IMR-90 (cell line): ENCODE measurements around the gene GPR89A. TPM values are rescaled to one million over a fixed set of nuclear protein-coding genes. Genes with fewer than 3 reads are reported as not detected.
"Not testable (repeated sequence)": the region's sequence is repeated elsewhere in the genome, so short reads cannot be mapped to it uniquely, and the experiment has no call there.

Experiments used
- ATAC-seq: fragments of 200-7000 bp; cut with Tn5 transposase; 2 replicates; pipeline ENCODE4 v1.9.1; 2020; ENCODE audit warnings: low read depth, mild to moderate bottlenecking, moderate library complexity
- BruUV-seq: library from RNA; stranded (reverse); fragments of 400-500 nt; replicated peaks from 2 replicates; lab custom pipeline; 2021; lab: Mats Ljungman, UMichigan
- CTCF ChIA-PET: fragments of 300-600 bp; formaldehyde crosslinking; extraction: SDS; loops from one replicate; lab custom pipeline; 2021; ENCODE audit warnings: antibody characterized with exemption; lab: Yijun Ruan, JAX
- POLR2A ChIA-PET: fragments of 300-600 bp; sonication (Branson Sonifier 250); formaldehyde crosslinking; loops from one replicate; lab custom pipeline; 2022; ENCODE audit warnings: antibody characterized with exemption; ENCODE audit not compliant: unreplicated experiment; lab: Charles Lee
- DNase-seq: peaks from one replicate; pipeline ENCODE4 v3.0.0; 2013
- H2AFZ ChIP-seq: replicated peaks from 2 replicates; pipeline ENCODE3; 2013; ENCODE audit warnings: low read length, mild to moderate bottlenecking; ENCODE audit not compliant: poor library complexity
- H2AK5ac ChIP-seq: 2 replicates; pipeline ENCODE4 v1.6.1; 2013; ENCODE audit warnings: low read depth, low read length, inconsistent platforms
- H2AK9ac ChIP-seq: replicated peaks from 2 replicates; pipeline ENCODE3; 2013; ENCODE audit warnings: mild to moderate bottlenecking, low read depth, low read length, moderate library complexity; ENCODE audit not compliant: poor library complexity
- H2BK120ac ChIP-seq: 2 replicates; pipeline ENCODE4 v1.6.1; 2013; ENCODE audit warnings: low read depth, low read length, inconsistent platforms
- H2BK15ac ChIP-seq: 3 replicates; pipeline ENCODE4 v1.6.1; 2013; ENCODE audit warnings: low read depth, low read length, inconsistent platforms
- H2BK20ac ChIP-seq: 2 replicates; pipeline ENCODE4 v1.6.1; 2013; ENCODE audit warnings: low read depth, mild to moderate bottlenecking, inconsistent platforms, low read length, moderate library complexity
- H2BK5ac ChIP-seq: 2 replicates; pipeline ENCODE4 v1.6.1; 2013; ENCODE audit warnings: mild to moderate bottlenecking, low read depth, low read length, inconsistent platforms; ENCODE audit not compliant: poor library complexity, severe bottlenecking
- H3K14ac ChIP-seq: replicated peaks from 2 replicates; pipeline ENCODE4 v1.6.1; 2013; ENCODE audit warnings: low read depth, low read length, inconsistent platforms
- H3K18ac ChIP-seq: 2 replicates; pipeline ENCODE4 v1.6.1; 2013; ENCODE audit warnings: low read depth, low read length, control low read depth
- H3K23ac ChIP-seq: 2 replicates; pipeline ENCODE4 v1.6.1; 2013; ENCODE audit warnings: low read depth, low read length, inconsistent platforms
- H3K27ac ChIP-seq: 2 replicates; pipeline ENCODE4 v1.5.1; 2013; ENCODE audit warnings: mild to moderate bottlenecking, control low read depth, low read length; ENCODE audit not compliant: insufficient read depth
- H3K27me3 ChIP-seq: 2 replicates; pipeline ENCODE4 v1.6.1; 2013; ENCODE audit warnings: low read length; ENCODE audit not compliant: control insufficient read depth, insufficient read depth
- H3K36me3 ChIP-seq: 2 replicates; pipeline ENCODE4 v1.6.1; 2013; ENCODE audit warnings: low read length, mixed read lengths; ENCODE audit not compliant: control insufficient read depth, insufficient read depth
- H3K4ac ChIP-seq: 2 replicates; pipeline ENCODE4 v1.6.1; 2013; ENCODE audit warnings: low read depth, low read length, inconsistent platforms
- H3K4me1 ChIP-seq: 2 replicates; pipeline ENCODE4 v1.6.1; 2013; ENCODE audit warnings: low read length, mixed read lengths; ENCODE audit not compliant: control insufficient read depth, insufficient read depth
- H3K4me2 ChIP-seq: 2 replicates; pipeline ENCODE4 v1.6.1; 2013; ENCODE audit warnings: low read depth, mild to moderate bottlenecking, control low read depth, low read length, moderate library complexity
- H3K4me3 ChIP-seq: 2 replicates; pipeline ENCODE4 v1.5.1; 2013; ENCODE audit warnings: low read depth, mild to moderate bottlenecking, control low read depth, low read length, moderate library complexity; ENCODE audit not compliant: insufficient read depth
- H3K56ac ChIP-seq: 2 replicates; pipeline ENCODE4 v1.6.1; 2013; ENCODE audit warnings: low read length, inconsistent platforms; ENCODE audit not compliant: insufficient read depth; ENCODE audit errors: extremely low read depth
- H3K79me1 ChIP-seq, 2 experiments: 2 replicates each; pipeline ENCODE4 v1.6.1; 2013; ENCODE audit warnings: low read length in 2 of 2, inconsistent platforms in 1 of 2, low read depth in 1 of 2
- H3K9ac ChIP-seq: 2 replicates; pipeline ENCODE4 v1.6.1; 2013; ENCODE audit warnings: low read depth, low read length, control low read depth
- H3K9me1 ChIP-seq: 2 replicates; pipeline ENCODE4 v1.6.1; 2013; ENCODE audit warnings: low read length, inconsistent platforms; ENCODE audit not compliant: insufficient read depth
- H3K9me3 ChIP-seq: 2 replicates; pipeline ENCODE4 v1.6.1; 2013; ENCODE audit warnings: low read length; ENCODE audit not compliant: control insufficient read depth, insufficient read depth
- H4K20me1 ChIP-seq: 2 replicates; pipeline ENCODE4 v1.6.1; 2013; ENCODE audit warnings: low read length, inconsistent platforms; ENCODE audit not compliant: insufficient read depth
- H4K5ac ChIP-seq: 2 replicates; pipeline ENCODE4 v1.6.1; 2013; ENCODE audit warnings: mild to moderate bottlenecking, low read depth, low read length, control low read depth
- H4K8ac ChIP-seq, 2 experiments: 2 replicates each; pipeline ENCODE4 v1.6.1; 2013; ENCODE audit warnings: low read depth in 2 of 2, low read length in 2 of 2, control low read depth in 1 of 2, inconsistent platforms in 1 of 2
- H4K91ac ChIP-seq: 2 replicates; pipeline ENCODE4 v1.6.1; 2013; ENCODE audit warnings: low read depth, low read length, inconsistent platforms; ENCODE audit not compliant: insufficient read depth
- WGBS, 2 experiments: methylation state at CpG; one replicate each; pipeline versions ENCODE4 v1.1.5 to v1.1.7; 2013; ENCODE audit warnings: missing lambda C conversion rate in 2 of 2; ENCODE audit not compliant: insufficient read length in 1 of 2; ENCODE audit errors: extremely low coverage in 2 of 2; 5-methylcytosine and 5-hydroxymethylcytosine counted together
- dilution Hi-C: fragments of 300-500 bp; cut with HindIII; formaldehyde crosslinking; loops from one replicate; pipeline ENCODE4 v1.14.3; 2018; ENCODE audit warnings: low sequenced_read_pairs; ENCODE audit not compliant: unreplicated experiment
- in situ Hi-C: fragments of 300-500 bp; cut with MboI; formaldehyde crosslinking; loops from 3 replicates; pipeline ENCODE4 v1.14.3; 2019; ENCODE audit warnings: low sequenced_read_pairs, inconsistent platforms, mixed read lengths
- intact Hi-C: fragments of 100-400 bp; cut with micrococcal nuclease; formaldehyde crosslinking; loops from 2 replicates; pipeline ENCODE4 v1.10.0; 2022
- polyA plus RNA-seq, 3 experiments: library from polyadenylated mRNA; depleted of rRNA; stranded (reverse); fragments of >200 nt; gene quantifications; 2 replicates each; pipeline ENCODE4 v1.2.3, GENCODE V29; 2012; ENCODE audit warnings: low replicate concordance in 1 of 3
- total RNA-seq: library from RNA; depleted of rRNA; stranded (reverse); fragments of >200 nt; gene quantifications from 2 replicates; pipeline ENCODE4 v1.2.3, GENCODE V29; 2012

GPR89A gene
- total and polyA plus RNA-seq, 2 of the 4 experiments (the other 2 are of a cell fraction): 13.5 to 29.0 TPM

DNA sequence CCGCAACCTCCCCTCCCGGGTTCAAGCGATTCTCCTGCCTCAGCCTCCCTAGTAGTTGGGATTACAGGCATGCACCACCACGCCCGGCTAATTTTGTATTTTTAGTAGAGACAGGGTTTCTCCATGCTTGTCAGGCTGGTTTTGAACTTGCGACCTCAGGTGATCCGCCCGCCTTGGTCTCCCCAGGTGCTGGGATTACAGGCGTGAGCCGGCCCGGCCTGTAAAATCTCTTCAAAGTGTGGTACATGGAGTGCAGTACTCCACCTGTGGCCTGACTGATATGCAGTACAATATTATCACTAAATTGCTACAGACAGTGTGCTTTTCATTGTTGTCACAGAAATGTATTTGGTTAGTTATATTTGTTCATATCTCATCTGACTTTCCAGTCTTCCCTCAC is 499 bp upstream of the GPR89A start:
- intact Hi-C loops: not testable (repeated sequence)

GRCh38 chr1:145610744-145611143 is 3.0 kb downstream of the GPR89A start:
- H2AK9ac ChIP-seq, H2BK120ac ChIP-seq, H4K20me1 ChIP-seq, H3K4me1 ChIP-seq, in situ Hi-C loops, H3K9ac ChIP-seq, H4K8ac ChIP-seq, H3K23ac ChIP-seq, POLR2A ChIA-PET, H3K36me3 ChIP-seq, intact Hi-C loops, H3K4ac ChIP-seq, ATAC-seq, H4K5ac ChIP-seq, H3K14ac ChIP-seq, dilution Hi-C loops, H2BK15ac ChIP-seq, H2BK20ac ChIP-seq, H2BK5ac ChIP-seq, DNase-seq, H3K27me3 ChIP-seq, H4K91ac ChIP-seq, H3K4me3 ChIP-seq, H2AFZ ChIP-seq, H3K27ac ChIP-seq, BruUV-seq, H3K9me1 ChIP-seq, H3K56ac ChIP-seq, H3K18ac ChIP-seq, H3K9me3 ChIP-seq, H3K79me1 ChIP-seq, H2AK5ac ChIP-seq, H3K4me2 ChIP-seq: not testable (repeated sequence)
- WGBS, 2 experiments: no CpG with 5 or more reads among the region's 2 CpGs
- CTCF ChIA-PET: interaction anchor here (0.6 kb wide), 1 partner anchor 141 kb away, joined by 3 read pairs; no protein-coding TSS in a partner anchor

More for the DNA sequence above, 499 bp upstream of the GPR89A start:
- BruUV-seq, H3K9me1 ChIP-seq, H2BK5ac ChIP-seq, H4K20me1 ChIP-seq, H4K8ac ChIP-seq, H2BK20ac ChIP-seq, H3K36me3 ChIP-seq, H4K5ac ChIP-seq, H3K14ac ChIP-seq, DNase-seq, CTCF ChIA-PET, H3K4ac ChIP-seq, H3K56ac ChIP-seq, H3K79me1 ChIP-seq, H3K23ac ChIP-seq, POLR2A ChIA-PET, H2AK5ac ChIP-seq, H2BK120ac ChIP-seq, H2AFZ ChIP-seq, H3K4me1 ChIP-seq, dilution Hi-C loops, H3K9me3 ChIP-seq, H4K91ac ChIP-seq, H2AK9ac ChIP-seq, H3K27ac ChIP-seq, H3K18ac ChIP-seq, H3K9ac ChIP-seq, H2BK15ac ChIP-seq, in situ Hi-C loops, H3K4me3 ChIP-seq, H3K27me3 ChIP-seq, H3K4me2 ChIP-seq, ATAC-seq: not testable (repeated sequence)
- WGBS, 2 experiments: no CpG with 5 or more reads among the region's 11 CpGs
